ENCODE results near the gene EMILIN1. TPM values are rescaled to one million over a fixed set of nuclear protein-coding genes. Genes with fewer than 3 reads are reported as not detected.

The EMILIN1 gene
- 4.8 and 15.4 TPM in 2 replicates for total RNA-seq (2014; rRNA removed; shearing (Covaris generic))
- polyA plus RNA-seq (2016; fragmentation: Nextera tagmentation; extraction: Ambion mirVana): 3.2 and 4.5 TPM in 2 replicates
- long read RNA-seq: 0 reads

DNA sequence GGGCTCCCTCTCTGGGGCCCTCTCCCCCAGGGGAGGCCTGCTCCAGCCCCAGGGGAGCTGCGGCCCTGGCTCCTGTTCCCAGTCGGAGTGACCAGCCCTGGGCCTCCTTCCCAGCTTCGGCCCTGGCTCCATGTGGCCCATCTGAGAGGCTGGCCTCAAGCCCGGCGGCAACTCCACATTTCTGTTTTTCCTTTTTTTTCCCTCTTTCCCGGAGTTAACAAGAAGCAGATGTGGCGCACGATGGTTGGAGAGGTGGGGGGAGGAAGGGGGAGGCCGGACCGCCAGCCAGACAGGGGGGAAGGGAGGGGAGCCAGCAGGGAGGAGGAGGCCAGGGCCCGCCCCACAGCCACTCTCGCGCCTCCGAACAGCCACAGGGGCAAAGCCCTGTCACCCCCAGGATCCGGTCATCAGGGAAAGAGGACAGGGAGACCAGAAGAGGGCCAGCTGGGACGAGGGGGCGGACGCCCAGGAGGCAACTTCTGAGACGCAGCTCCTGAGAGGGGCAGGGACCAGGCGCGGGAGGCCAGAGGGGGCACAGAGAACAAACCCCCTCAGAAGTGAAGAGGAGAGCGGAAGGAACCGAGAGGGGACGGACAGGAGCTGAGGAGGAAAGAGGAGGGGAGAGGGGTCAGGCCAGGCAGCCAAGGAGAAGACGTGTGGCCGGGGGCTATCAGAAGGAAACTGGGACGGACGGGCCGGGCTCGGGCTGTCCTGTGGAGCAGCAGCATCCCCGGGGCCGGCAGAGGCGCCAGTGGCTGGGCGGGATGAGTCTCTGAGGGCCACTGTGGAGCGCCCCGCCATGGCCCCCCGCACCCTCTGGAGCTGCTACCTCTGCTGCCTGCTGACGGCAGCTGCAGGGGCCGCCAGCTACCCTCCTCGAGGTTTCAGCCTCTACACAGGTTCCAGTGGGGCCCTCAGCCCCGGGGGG, at the start of gene EMILIN1:
Gene EMILIN1 (plus strand): TSS at position 349 of the 928 bp plus-strand sequence. CDS start 451 bp downstream, at position 800.
- Histone ChIP-seq H3K27ac (ENCODE audit: low read depth) (no peak within 1 kb of the TSS), H3K4me3 (peak within 1 kb of the TSS; percentile 38; the same call in 1 of the 2 replicates), H3K27me3 (ENCODE audit: insufficient read depth) (no peaks in the 10 kb centered on the region), H3K36me3 (ENCODE audit: insufficient read depth) (no peaks in the 10 kb centered on the region), H2AFZ (peak within 1 kb of the TSS; percentile 83), H3K9me2 (ENCODE audit: insufficient read depth) (no peaks in the 10 kb centered on the region), H3K4me2 (peak within 1 kb of the TSS; percentile 72), H3K4me1 (ENCODE audit: insufficient read depth) (peaks cover 5% of the 10 kb centered on the region), H3K79me2 (replicated peaks; ENCODE audit: insufficient read depth) (no peaks in the 10 kb centered on the region), H4K20me1 (replicated peaks; ENCODE audit: insufficient read depth) (no peaks in the 10 kb centered on the region), H3F3A (replicated peaks; ENCODE audit: low read depth) (no peaks in the 10 kb centered on the region)
- Mint-ChIP-seq H3K27ac (peak within 1 kb of the TSS; percentile 18; the same call in 1 of the 2 replicates), H3K4me1 (peaks cover 24% of the 10 kb centered on the region), H3K9me3 (no peaks in the 10 kb centered on the region), H3K36me3 (ENCODE audit: low read depth) (no peaks in the 10 kb centered on the region), H3K27me3 (ENCODE audit: insufficient read depth, low read depth, poor library complexity) (peaks cover 17% of the 10 kb centered on the region), H3K4me3 (no peak within 1 kb of the TSS; the same call in 2 of the 3 replicates)
- DNase-seq (ENCODE audit: low spot score) (peak; percentile 56), ATAC-seq (peak; percentile 38)
- TF ChIP-seq NANOG (IDR thresholded peaks at IDR 0.05; ENCODE audit: borderline replicate concordance) (no peak), EZH2 (IDR thresholded peaks at IDR 0.05; ENCODE audit: low read depth, unreplicated experiment) (no peak), EZH2phosphoT487 (IDR thresholded peaks at IDR 0.05; ENCODE audit: unreplicated experiment) (no peak), ZNF114 (CRISPR knock-in tag; IDR thresholded peaks at IDR 0.05) (no peak)
- TF ChIP-seq, protein P1, sequence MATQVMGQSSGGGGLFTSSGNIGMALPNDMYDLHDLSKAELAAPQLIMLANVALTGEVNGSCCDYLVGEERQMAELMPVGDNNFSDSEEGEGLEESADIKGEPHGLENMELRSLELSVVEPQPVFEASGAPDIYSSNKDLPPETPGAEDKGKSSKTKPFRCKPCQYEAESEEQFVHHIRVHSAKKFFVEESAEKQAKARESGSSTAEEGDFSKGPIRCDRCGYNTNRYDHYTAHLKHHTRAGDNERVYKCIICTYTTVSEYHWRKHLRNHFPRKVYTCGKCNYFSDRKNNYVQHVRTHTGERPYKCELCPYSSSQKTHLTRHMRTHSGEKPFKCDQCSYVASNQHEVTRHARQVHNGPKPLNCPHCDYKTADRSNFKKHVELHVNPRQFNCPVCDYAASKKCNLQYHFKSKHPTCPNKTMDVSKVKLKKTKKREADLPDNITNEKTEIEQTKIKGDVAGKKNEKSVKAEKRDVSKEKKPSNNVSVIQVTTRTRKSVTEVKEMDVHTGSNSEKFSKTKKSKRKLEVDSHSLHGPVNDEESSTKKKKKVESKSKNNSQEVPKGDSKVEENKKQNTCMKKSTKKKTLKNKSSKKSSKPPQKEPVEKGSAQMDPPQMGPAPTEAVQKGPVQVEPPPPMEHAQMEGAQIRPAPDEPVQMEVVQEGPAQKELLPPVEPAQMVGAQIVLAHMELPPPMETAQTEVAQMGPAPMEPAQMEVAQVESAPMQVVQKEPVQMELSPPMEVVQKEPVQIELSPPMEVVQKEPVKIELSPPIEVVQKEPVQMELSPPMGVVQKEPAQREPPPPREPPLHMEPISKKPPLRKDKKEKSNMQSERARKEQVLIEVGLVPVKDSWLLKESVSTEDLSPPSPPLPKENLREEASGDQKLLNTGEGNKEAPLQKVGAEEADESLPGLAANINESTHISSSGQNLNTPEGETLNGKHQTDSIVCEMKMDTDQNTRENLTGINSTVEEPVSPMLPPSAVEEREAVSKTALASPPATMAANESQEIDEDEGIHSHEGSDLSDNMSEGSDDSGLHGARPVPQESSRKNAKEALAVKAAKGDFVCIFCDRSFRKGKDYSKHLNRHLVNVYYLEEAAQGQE (IDR thresholded peaks at IDR 0.05; ENCODE audit: unreplicated experiment): no peak

DNA sequence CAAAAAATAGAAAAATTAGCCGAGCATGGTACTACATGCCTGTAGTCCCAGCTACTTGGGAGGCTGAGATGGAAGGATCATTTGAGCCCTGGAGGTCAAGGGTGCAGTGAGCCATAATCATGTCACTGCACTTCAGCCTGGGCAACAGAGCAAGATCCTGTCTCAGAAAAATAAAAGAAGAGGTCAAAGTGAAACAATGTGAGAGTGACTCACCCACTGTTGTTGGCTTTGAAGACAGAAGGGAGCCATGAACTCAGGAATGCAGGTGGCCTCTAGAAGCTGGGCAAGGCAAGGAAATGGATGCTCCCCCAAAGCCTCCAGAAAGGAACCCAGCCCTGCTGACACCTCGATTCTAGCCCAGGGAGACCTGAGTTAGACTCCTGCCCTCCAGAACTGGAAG, 49.4 kb upstream of the EMILIN1 start:
- no peak for ATAC-seq
- TF ChIP-seq, protein P2, sequence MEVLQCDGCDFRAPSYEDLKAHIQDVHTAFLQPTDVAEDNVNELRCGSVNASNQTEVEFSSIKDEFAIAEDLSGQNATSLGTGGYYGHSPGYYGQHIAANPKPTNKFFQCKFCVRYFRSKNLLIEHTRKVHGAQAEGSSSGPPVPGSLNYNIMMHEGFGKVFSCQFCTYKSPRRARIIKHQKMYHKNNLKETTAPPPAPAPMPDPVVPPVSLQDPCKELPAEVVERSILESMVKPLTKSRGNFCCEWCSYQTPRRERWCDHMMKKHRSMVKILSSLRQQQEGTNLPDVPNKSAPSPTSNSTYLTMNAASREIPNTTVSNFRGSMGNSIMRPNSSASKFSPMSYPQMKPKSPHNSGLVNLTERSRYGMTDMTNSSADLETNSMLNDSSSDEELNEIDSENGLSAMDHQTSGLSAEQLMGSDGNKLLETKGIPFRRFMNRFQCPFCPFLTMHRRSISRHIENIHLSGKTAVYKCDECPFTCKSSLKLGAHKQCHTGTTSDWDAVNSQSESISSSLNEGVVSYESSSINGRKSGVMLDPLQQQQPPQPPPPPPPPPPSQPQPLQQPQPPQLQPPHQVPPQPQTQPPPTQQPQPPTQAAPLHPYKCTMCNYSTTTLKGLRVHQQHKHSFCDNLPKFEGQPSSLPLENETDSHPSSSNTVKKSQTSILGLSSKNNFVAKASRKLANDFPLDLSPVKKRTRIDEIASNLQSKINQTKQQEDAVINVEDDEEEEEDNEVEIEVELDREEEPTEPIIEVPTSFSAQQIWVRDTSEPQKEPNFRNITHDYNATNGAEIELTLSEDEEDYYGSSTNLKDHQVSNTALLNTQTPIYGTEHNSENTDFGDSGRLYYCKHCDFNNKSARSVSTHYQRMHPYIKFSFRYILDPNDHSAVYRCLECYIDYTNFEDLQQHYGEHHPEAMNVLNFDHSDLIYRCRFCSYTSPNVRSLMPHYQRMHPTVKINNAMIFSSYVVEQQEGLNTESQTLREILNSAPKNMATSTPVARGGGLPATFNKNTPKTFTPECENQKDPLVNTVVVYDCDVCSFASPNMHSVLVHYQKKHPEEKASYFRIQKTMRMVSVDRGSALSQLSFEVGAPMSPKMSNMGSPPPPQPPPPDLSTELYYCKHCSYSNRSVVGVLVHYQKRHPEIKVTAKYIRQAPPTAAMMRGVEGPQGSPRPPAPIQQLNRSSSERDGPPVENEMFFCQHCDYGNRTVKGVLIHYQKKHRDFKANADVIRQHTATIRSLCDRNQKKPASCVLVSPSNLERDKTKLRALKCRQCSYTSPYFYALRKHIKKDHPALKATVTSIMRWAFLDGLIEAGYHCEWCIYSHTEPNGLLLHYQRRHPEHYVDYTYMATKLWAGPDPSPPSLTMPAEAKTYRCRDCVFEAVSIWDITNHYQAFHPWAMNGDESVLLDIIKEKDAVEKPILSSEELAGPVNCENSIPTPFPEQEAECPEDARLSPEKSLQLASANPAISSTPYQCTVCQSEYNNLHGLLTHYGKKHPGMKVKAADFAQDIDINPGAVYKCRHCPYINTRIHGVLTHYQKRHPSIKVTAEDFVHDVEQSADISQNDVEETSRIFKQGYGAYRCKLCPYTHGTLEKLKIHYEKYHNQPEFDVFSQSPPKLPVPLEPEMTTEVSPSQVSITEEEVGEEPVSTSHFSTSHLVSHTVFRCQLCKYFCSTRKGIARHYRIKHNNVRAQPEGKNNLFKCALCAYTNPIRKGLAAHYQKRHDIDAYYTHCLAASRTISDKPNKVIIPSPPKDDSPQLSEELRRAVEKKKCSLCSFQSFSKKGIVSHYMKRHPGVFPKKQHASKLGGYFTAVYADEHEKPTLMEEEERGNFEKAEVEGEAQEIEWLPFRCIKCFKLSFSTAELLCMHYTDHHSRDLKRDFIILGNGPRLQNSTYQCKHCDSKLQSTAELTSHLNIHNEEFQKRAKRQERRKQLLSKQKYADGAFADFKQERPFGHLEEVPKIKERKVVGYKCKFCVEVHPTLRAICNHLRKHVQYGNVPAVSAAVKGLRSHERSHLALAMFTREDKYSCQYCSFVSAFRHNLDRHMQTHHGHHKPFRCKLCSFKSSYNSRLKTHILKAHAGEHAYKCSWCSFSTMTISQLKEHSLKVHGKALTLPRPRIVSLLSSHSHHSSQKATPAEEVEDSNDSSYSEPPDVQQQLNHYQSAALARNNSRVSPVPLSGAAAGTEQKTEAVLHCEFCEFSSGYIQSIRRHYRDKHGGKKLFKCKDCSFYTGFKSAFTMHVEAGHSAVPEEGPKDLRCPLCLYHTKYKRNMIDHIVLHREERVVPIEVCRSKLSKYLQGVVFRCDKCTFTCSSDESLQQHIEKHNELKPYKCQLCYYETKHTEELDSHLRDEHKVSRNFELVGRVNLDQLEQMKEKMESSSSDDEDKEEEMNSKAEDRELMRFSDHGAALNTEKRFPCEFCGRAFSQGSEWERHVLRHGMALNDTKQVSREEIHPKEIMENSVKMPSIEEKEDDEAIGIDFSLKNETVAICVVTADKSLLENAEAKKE (CRISPR knock-in tag; IDR thresholded peaks at IDR 0.05): no peak
- TF ChIP-seq NANOG (IDR thresholded peaks at IDR 0.05; ENCODE audit: borderline replicate concordance): no peak

More for the DNA sequence above, 49.4 kb upstream of the EMILIN1 start:
- no peaks in the 10 kb centered on the region; the same call in 1 of the 2 replicates for H4K20me1 ChIP-seq (replicated peaks; ENCODE audit: insufficient read depth)
- Mint-ChIP-seq H3K36me3 (ENCODE audit: low read depth) (peaks cover 5% of the 10 kb centered on the region; the same call in 2 of the 3 replicates), H3K9me3 (no peaks in the 10 kb centered on the region), H3K4me1 (peaks cover 16% of the 10 kb centered on the region), H3K4me3 (no peak overlapping the region), H3K27me3 (ENCODE audit: insufficient read depth, low read depth, poor library complexity) (peaks cover 14% of the 10 kb centered on the region), H3K27ac (no peak overlapping the region)
- H2AFZ ChIP-seq: no peak overlapping the region
- no peaks in the 10 kb centered on the region for H3K9me2 ChIP-seq (ENCODE audit: insufficient read depth)
- peaks cover 9% of the 10 kb centered on the region for H3K79me2 ChIP-seq (replicated peaks; ENCODE audit: insufficient read depth)
- peaks cover 9% of the 10 kb centered on the region; the same call in 1 of the 2 replicates for H3K4me1 ChIP-seq (ENCODE audit: insufficient read depth)
- no peak overlapping the region for H3K4me3 ChIP-seq
- no peak for DNase-seq (ENCODE audit: low spot score)
- no peaks in the 10 kb centered on the region for H3K36me3 ChIP-seq (ENCODE audit: insufficient read depth)
- H3K4me2 ChIP-seq: no peak overlapping the region
- H3K27me3 ChIP-seq (ENCODE audit: insufficient read depth): no peaks in the 10 kb centered on the region
- H3K27ac ChIP-seq (ENCODE audit: low read depth): no peak overlapping the region
- H3F3A ChIP-seq (replicated peaks; ENCODE audit: low read depth): no peaks in the 10 kb centered on the region

Data from GM23338 (cell line).